ENCODE data around the gene CCSER2.
"Not testable (repeated sequence)": the region's sequence is repeated elsewhere in the genome, so short reads cannot be mapped to it uniquely, and the experiment has no call there.

Gene CCSER2

GRCh38 chr10:84328418-84329195 is at the start of gene CCSER2:
TSS of gene CCSER2 (plus strand) at chr10:84328589. CDS start at chr10:84371053, 42,464 bp downstream.
- DNase-seq (ENCODE audit: low read depth in 3 of 3, low spot score in 1 of 3) = peak; percentile 77 to 90 (median 84)

- not testable (repeated sequence) for DNase-seq (ENCODE audit: low read depth in 3 of 3, low spot score in 1 of 3)
Observed at GRCh38 chr10:84279876-84280475, 48.4 kb upstream of the CCSER2 start.

GRCh38 chr10:84286695-84287094 is 41.7 kb upstream of the CCSER2 start:
- DNase-seq (ENCODE audit: low read depth in 3 of 3, low spot score in 1 of 3) = no peak

GRCh38 chr10:84288151-84288550 is 40.2 kb upstream of the CCSER2 start:
- no peak for DNase-seq (ENCODE audit: low read depth in 3 of 3, low spot score in 1 of 3)

- DNase-seq (ENCODE audit: low read depth in 3 of 3, low spot score in 1 of 3) = no peak
Observed at GRCh38 chr10:84289521-84290200, 38.7 kb upstream of the CCSER2 start.

GRCh38 chr10:84290235-84290634 is 38.2 kb upstream of the CCSER2 start:
- DNase-seq (ENCODE audit: low read depth in 3 of 3, low spot score in 1 of 3) = no peak

- DNase-seq (ENCODE audit: low read depth in 3 of 3, low spot score in 1 of 3) = no peak
Observed at GRCh38 chr10:84291384-84291783, 37.0 kb upstream of the CCSER2 start.

GRCh38 chr10:84292502-84292901 is 35.9 kb upstream of the CCSER2 start:
- no peak for DNase-seq (ENCODE audit: low read depth in 3 of 3, low spot score in 1 of 3)

- no peak for DNase-seq (ENCODE audit: low read depth in 3 of 3, low spot score in 1 of 3)
Observed at GRCh38 chr10:84293171-84293570, 35.2 kb upstream of the CCSER2 start.

GRCh38 chr10:84293574-84294016 is 34.8 kb upstream of the CCSER2 start:
- no peak for DNase-seq (ENCODE audit: low read depth in 3 of 3, low spot score in 1 of 3)

- no peak for DNase-seq (ENCODE audit: low read depth in 3 of 3, low spot score in 1 of 3)
Observed at GRCh38 chr10:84294766-84295447, 33.5 kb upstream of the CCSER2 start.

GRCh38 chr10:84296091-84296981 is 32.1 kb upstream of the CCSER2 start:
- no peak for DNase-seq (ENCODE audit: low read depth in 3 of 3, low spot score in 1 of 3)

GRCh38 chr10:84298057-84298456 is 30.3 kb upstream of the CCSER2 start:
- no peak for DNase-seq (ENCODE audit: low read depth in 3 of 3, low spot score in 1 of 3)

GRCh38 chr10:84302223-84302622 is 26.2 kb upstream of the CCSER2 start:
- no peak for DNase-seq (ENCODE audit: low read depth in 3 of 3, low spot score in 1 of 3)

GRCh38 chr10:84306751-84307384 is 21.5 kb upstream of the CCSER2 start:
- no peak for DNase-seq (ENCODE audit: low read depth in 3 of 3, low spot score in 1 of 3)

- no peak for DNase-seq (ENCODE audit: low read depth in 3 of 3, low spot score in 1 of 3)
Observed at GRCh38 chr10:84308021-84308420, 20.4 kb upstream of the CCSER2 start.

GRCh38 chr10:84308481-84309304 is 19.7 kb upstream of the CCSER2 start:
- DNase-seq (ENCODE audit: low read depth in 3 of 3, low spot score in 1 of 3) = no peak

GRCh38 chr10:84310470-84310869 is 17.9 kb upstream of the CCSER2 start:
- DNase-seq (ENCODE audit: low read depth in 3 of 3, low spot score in 1 of 3) = no peak

GRCh38 chr10:84311576-84311975 is 16.8 kb upstream of the CCSER2 start:
- DNase-seq (ENCODE audit: low read depth in 3 of 3, low spot score in 1 of 3) = no peak

All from stimulated activated CD4-positive, alpha-beta T cell treated with anti-CD3 and anti-CD28 coated beads, TNF-alpha, amount 100 ng/mL, for 1 hour (primary cell).